HG02840 (cell line): ENCODE data around the gene MAP3K7CL.
A peak's percentile ranks its signal among the peaks of the same experiment; 100 is the strongest.

Experiments used
- ATAC-seq: cut with Tn5 transposase; IDR thresholded peaks from one replicate; pipeline ENCODE4 v1.9.1; 2021; ENCODE audit warnings: mild to moderate bottlenecking, moderate library complexity, moderate number of reproducible peaks; ENCODE audit not compliant: unreplicated experiment, low FRiP score

Gene MAP3K7CL

DNA sequence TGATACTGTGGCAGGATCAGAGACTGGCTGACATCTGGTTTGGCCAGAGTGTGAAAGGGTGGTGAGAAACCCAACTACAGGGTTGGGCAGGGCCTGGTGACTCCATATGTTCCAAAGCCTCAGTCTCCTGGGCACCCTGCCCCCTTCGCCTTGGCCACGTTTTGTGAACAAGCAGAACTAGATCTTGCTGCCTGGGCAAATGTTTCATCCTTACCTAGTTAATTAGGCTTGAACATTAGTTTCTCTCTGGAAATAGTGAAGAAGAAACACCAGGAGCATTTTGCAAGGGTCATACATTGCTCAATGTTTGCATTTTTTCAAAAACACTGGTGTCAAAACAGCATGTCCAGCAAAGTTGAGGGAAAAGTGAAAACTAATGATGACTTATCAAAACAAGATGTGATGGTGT lies 60.5 kb downstream of the MAP3K7CL start:
- no peak for ATAC-seq

DNA sequence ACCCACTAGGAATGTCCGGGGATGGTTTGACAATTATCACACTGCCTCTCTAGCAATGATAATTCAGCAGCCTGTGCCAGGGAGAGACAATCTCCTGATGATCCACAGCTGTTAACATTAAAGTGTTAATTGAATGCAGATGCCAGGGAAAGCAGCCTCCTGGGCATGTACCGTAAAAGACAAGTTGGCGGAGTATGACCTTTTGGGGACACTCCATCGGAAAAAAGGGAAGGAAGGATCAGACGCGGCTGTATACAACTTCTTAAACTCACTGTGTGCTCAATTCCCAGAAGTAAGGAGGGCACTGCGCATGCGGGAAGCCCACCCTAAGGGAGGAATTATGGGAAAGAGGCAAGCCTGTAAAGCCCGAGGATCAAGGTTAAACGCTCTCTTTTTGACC lies 62.6 kb downstream of the MAP3K7CL start:
- ATAC-seq = no peak

DNA sequence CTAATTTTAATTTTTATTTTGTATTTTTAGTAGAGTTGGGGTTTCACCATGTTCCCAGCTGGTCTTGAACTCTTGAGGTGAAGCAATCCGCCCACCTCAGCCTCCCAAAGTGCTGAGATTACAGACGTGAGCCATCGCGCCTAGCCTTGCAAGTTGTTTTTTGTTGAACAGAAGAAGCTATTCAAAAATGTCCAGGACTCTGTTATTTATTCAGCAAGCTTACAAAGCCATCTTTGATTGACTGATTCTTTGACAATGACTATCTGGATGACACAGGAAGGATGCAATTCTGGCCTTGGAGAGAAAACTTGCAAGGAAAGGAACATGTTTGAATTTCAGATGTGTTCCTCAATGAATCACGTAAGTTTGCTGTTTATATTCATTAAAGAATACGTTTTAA lies 63.5 kb downstream of the MAP3K7CL start:
- no peak for ATAC-seq

- no peak for ATAC-seq
These were observed 63.9 kb downstream of the MAP3K7CL start for GRCh38 chr21:29194342-29194741.

DNA sequence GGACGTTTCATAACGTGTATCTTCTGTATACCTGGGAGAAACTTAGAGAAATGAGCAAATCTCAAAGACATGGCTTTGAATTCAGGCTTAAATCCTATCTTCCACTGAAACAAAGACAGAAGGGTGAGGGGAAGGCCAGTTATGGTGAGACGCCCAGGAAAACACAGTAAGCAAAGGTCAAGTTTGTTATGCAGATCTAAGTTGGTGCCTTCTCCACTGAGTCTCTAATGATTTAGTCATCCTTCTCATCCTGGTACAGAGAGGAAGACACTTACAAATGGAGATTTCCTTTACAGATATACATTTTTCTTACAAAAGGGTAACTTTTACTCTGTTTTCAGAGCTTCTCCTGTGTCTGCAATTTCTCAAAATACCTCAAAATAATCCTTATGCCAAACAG lies 64.4 kb downstream of the MAP3K7CL start:
- ATAC-seq = no peak

DNA sequence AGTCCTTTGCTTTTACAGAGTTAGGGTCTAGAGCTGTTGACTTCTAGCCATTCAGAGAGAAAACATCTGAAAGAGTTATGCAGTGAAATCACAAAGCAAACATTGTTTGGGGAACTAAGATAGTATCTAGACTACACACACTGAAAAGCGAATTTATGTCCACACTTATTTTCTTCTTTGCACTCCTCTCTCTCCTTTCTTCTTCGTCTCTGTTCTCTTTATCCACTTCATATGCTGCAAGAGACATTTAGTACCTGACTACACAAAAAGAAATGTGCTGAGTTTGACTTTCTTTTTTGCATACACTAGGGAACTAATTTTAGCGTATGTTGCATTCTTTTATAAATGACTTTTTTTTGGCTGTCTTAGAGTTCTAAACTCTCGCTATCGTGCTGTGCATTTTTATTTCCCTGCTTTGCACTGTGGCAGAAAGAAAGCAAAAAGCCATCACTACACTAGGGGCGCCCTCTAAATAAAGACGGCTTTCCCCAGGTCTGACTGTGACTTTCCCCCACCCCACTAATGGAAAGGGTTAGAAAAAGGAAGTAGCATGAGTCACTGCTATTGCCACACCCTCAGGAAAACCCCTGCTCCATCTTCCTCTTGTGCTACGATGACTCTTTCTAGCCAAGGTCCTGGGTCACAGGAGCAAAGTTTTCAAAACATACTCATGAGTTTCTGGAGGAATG lies 65.7 kb downstream of the MAP3K7CL start:
- peak; percentile 90 for ATAC-seq

DNA sequence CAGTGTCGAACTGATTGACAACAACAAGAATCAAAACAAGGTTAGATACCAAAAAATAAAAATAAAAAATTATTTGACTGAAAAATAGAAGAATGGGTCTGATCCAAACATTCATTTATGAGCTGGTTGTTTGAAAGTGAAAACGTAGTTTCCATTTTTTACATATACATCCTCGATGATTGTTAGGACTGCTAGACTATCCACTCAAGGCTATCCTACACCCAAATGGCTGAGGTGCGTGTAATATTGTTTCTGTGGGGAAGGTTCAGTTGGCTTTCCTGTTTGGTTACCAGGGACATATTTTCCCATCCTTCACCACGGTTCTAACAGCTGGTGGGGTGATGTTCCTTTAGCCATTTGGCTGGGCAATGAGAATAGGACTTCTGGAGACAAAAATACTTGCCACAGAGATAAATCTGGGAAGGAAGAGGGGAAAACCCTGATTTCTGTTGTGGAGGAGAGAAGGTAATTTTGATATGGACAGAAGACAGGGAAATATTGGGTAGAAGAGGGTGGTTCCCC lies 66.3 kb downstream of the MAP3K7CL start:
- ATAC-seq = peak; percentile 18

- ATAC-seq = no peak
These were observed 70.7 kb downstream of the MAP3K7CL start for GRCh38 chr21:29201186-29201585.

GRCh38 chr21:29205009-29205408 lies 74.6 kb downstream of the MAP3K7CL start:
- no peak for ATAC-seq

- no peak for ATAC-seq
These were observed 75.5 kb downstream of the MAP3K7CL start for GRCh38 chr21:29205988-29206387.

- ATAC-seq = no peak
These were observed 76.0 kb downstream of the MAP3K7CL start for GRCh38 chr21:29206445-29206844.

DNA sequence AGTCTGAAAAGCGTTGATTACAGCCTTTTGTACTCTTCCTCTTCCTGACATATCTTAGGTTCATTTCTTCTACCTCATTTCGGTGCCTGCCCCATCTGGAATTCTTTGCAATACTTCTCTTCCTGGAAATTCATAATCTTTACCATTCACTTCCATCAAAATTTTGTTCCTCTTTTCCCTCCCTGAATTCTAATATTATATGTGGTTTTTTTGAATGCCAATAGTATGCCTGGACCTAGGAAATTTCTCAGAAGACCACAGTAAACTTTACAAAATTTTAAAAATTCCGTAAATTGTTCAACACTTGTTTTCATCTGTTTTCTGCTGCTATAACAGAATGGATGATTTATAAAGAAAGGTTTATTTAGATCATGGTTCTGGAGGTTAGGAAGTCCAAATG lies 76.8 kb downstream of the MAP3K7CL start:
- no peak for ATAC-seq

DNA sequence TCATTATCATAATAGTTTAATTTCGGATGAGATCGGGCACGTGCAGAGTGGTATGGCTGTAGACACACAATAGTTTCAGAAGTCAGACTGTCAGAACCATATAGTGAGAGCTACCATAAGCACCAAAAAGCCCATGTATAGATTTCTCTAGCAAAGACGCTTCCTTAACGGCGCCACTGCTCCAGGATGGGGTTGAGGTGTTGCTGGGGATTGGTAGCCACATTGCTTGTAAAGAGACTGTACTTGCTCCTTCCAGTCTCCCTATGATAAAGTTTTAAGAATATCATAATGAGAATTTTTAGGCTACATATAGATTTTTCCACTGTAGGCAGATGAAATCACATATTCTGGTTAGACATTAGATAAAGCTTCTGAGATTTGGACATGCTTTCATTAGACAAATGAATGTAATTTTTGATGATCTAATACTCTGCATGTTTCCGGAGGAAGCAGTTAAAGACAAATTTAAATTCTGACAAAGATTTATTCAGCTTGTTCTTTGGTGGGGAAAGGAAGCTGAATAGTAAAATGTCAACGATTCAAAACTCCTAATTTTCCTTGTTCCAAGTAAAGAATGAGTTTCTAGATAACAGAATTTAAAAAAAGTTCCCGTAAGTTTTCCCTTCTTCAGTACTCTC lies 77.7 kb downstream of the MAP3K7CL start:
- ATAC-seq = no peak

GRCh38 chr21:29208682-29209059 lies 78.2 kb downstream of the MAP3K7CL start:
- no peak for ATAC-seq

GRCh38 chr21:29209696-29210095 lies 79.3 kb downstream of the MAP3K7CL start:
- ATAC-seq = no peak

DNA sequence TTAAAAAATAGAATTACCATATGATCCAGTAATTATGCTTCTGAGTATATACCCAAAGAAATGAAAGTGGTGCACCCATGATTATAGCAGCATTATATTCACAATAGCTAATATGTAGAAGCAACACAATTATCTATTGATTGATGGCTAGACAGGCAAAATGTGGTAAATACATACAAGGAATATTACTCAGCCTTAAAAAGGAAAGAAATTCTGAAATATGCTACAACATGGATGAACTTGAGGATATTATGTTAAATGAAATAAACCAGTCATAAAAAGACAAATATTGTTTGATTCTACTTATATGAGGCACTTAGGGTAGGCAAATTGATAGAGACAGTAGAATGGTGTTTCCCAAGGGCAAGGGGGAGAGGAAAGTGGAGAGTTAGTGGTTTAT lies 80.8 kb downstream of the MAP3K7CL start:
- ATAC-seq = no peak

GRCh38 chr21:29212446-29212845 lies 82.0 kb downstream of the MAP3K7CL start:
- no peak for ATAC-seq

DNA sequence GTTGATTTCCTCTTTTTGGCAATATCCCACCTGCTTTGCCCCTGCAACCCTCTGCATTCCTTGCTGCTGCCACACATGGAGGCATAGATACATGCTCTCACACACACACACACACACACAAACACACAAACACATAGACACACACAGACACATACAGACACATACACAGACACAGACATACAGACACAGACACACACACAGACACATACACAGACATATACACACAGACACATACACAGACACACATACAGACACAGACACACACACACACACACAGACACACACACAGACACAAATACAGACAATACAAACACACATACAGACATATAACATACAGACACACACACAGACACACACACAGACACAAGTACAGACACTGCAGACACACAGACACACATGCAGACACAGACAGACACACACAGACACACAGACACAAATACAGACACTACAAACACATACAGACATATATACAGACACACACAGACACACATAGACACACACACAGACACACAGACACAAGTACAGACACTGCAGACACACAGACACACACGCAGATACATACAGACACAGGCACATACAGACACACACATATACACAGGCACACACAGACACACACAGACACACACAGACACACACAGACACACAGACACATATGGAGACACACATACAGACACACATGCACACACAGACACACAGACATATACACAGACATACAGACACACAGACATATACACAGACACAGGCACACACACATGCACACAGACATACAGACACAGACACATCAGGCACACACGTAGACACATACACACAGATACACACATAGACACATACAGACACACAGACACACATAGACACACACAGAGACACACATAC lies 83.3 kb downstream of the MAP3K7CL start:
- ATAC-seq = no peak

DNA sequence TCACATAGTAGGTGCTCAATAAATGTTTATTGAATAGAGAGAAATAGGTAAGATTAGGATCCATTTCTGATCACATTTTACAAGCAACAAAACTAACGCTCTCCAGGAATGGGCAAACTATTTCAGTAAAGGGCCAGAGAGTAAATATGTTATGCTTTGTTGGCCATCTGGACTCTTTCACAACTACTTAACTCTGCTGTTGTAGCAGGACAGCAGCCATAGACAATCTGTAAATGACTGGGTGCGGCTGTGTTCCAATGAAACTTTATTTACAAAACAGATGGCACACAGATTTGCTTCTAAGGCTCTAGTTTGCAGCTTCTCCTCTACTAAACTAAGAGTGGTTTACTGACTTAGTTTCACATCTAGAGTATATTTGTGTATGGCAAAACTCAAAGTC lies 85.3 kb downstream of the MAP3K7CL start:
- no peak for ATAC-seq

- no peak for ATAC-seq
These were observed 87.4 kb downstream of the MAP3K7CL start for GRCh38 chr21:29217818-29218291.

DNA sequence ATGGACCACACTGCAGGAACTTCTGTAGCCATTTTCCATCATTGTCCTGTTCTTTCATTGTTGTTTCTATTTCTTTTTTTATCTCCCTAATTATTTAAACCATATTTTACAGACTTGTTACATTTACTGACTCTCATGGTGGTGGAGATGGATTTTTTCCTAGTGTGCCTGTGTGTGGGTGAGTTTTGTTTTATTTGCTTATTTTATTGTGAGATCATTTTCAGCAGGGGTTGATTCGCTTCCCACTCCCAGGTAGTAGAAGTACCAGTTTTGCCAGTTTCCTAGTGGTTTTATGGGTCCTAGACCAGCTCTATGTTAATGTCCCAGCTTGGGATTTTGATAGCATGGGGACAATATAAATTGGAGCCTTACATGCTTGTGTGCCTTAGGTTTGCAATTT lies 88.3 kb downstream of the MAP3K7CL start:
- no peak for ATAC-seq
